Stimulated activated CD8-positive, alpha-beta memory T cell treated with anti-CD3 and anti-CD28 coated beads, Interleukin-7, amount 100 ng/mL, for 48 hours (primary cell): Measurements from ENCODE around the gene COG7.
"Not testable (repeated sequence)": the region's sequence is repeated elsewhere in the genome, so short reads cannot be mapped to it uniquely, and the experiment has no call there.

ENCODE experiments used
- DNase-seq, 2 donors: peaks; one replicate each; pipeline ENCODE4 v3.0.0-alpha.2; 2020; ENCODE audit warnings: low read depth in 1 of 2; ENCODE audit errors: extremely low read depth in 1 of 2

COG7 gene

GRCh38 chr16:23476289-23476688 lies 23.3 kb upstream of the COG7 start:
- no peak for DNase-seq

DNA sequence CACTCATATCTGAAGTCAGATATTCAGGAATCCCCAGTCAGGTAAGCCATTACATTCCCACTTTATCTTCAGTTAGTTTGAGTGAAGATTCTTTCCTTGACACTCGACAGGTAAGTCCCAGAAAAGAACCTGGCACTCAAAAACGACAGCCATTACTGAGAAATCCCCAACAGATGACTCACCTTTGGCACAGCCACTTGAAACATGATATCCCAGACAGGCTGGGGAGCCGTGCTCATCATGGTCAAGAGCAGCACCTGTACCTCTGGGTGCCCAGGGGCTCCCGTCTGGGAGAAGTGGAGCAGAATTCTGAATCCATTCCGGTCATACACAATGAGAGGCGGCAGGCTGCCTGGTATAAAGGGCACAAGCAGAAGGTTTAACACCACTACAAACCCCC lies 16.8 kb upstream of the COG7 start:
- DNase-seq, result no peak

GRCh38 chr16:23466162-23466885 lies 13.3 kb upstream of the COG7 start:
- no peak for DNase-seq

- no peak for DNase-seq
Measured at GRCh38 chr16:23465179-23465578, 12.2 kb upstream of the COG7 start.

DNA sequence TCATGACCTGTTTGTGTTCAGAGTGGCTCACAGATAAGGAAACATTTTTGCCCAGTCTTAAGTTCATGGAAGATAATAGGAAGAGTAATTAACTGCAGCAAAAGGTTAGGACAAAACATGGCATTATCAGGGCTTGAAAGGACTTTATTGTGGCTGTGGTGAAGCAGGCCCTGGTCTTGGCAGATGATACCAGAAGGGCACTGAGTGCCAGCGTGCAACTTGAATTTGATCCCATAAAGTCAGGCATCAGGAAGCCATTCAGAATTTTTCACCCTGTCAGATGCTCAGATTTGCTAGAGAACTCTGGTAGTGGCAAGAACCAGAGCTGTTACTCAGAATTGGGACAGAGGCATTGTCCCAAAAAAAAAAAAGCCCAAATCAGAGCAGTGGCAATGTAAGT lies 11.2 kb upstream of the COG7 start:
- DNase-seq, result no peak

GRCh38 chr16:23462994-23463393 lies 10.0 kb upstream of the COG7 start:
- not testable (repeated sequence) for DNase-seq

- no peak for DNase-seq
Measured at GRCh38 chr16:23453338-23454052, 506 bp upstream of the COG7 start.

- DNase-seq, result no peak
Measured at GRCh38 chr16:23452221-23452571, 793 bp downstream of the COG7 start.

GRCh38 chr16:23448392-23448791 lies 4.6 kb downstream of the COG7 start:
- no peak for DNase-seq

DNA sequence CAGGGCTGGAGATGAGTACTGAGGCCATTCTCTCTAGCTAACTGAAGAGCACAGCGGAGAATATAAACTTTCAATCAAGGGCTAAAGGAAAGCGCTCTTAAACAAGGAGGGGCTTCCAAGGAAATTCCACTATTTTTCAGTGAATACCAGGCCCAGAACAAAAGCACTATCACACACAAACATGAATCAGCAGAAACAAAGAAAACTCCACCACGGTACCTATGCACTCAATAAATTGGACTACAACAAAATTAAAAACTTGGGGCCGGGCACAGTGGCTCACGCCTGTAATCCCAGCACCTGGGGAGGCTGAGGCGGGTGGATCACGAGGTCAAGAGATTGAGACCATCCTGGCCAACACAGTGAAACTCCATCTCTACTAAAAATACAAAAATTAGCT lies 15.4 kb downstream of the COG7 start:
- not testable (repeated sequence) for DNase-seq

GRCh38 chr16:23436951-23437350 lies 16.0 kb downstream of the COG7 start:
- DNase-seq, result no peak

DNA sequence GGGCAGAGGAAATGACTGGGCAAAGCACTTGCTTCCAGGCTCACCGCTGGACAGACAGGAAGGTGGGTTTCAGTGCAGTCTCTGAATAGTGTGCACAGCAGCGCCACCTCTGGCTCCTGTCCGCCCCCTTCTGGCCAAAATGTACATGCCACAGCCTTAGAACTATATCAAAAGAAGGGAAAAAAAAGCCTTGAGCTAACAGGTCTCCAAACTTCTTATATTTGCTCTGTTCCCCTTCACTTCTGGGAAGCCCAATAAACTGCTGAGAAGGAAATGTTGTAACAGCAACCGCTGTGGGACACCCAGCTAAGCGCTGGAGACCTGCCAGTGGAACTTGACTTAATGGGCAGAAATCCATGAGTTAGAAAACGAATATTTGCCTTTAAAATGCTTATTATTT lies 17.5 kb downstream of the COG7 start:
- DNase-seq, result peak in 1 of 2 donors; percentile 43

- no peak for DNase-seq
Measured at GRCh38 chr16:23434380-23434779, 18.6 kb downstream of the COG7 start.

- DNase-seq, result no peak
Measured at GRCh38 chr16:23433261-23433920, 19.6 kb downstream of the COG7 start.

DNA sequence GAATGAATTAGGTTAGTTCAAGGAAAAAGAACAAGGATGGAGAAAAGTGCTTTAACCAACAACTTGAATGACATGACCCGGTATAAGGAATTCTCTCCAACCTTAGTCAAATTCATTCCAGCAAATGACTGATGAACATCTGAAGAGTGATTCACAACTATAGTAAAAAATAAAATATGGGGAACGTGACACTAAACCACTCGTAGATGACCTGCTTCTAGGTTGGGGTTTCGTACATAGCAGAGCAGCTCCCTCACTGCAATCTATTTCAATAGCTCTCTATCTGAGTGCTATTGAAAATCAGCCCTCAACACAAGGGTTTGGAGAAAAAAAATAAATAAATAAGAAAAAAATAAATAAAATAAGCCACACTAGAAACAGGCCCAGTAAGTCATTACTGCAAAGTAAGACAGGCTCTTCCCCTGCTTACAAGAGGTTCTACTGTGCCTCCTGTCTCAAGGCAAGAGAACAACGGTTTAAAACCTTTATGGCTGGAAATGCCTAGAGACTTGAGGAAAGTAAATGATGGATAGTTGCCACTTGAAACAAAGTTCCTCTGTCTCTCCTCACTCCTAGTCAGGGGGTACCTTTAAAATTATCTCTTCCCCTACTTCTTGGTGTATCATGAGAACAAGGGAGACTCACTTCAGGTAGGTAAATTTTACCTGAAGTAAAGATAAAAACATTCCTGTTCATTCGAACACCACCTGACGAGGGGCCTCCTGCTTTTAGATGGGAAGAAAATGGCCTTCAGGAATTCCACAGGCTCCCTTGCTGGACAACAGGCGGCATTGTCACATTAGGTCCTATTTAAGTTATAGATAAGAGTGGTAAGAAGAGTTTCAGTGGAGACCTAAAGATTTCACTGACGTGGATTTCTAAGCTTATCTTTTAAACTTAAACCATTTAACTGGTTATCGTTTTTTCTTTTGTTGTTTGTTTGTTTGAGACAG lies 20.5 kb downstream of the COG7 start:
- no peak for DNase-seq

- no peak for DNase-seq
Measured at GRCh38 chr16:23428351-23428750, 24.6 kb downstream of the COG7 start.

GRCh38 chr16:23424292-23424958 lies 28.6 kb downstream of the COG7 start:
- DNase-seq, result no peak

DNA sequence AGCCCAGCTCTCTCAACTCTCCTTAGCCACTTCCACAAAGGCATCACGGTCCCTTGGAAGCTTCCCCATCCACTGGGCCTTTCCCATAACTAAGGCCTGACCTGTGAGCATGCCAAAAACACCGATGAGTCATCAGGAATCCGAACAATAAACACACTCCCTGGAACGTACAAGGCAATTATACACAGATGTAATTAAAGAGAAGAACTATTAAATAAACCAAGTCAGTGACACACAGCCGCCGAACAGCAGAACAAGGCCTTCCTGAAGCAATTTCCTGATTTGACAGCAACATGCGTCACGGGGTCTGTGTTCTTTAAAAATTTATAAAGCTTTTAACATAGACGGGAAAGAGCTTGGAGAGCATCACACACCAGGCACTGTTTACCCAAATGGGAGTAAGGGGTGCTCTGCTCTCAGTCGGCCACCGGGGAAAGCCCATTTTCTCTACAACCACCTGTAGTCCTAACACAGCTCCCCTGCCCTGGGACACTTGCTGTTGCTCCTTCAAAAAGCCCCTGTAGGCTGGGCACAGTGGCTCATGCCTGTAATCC lies 29.4 kb downstream of the COG7 start:
- no peak for DNase-seq

- no peak for DNase-seq
Measured at GRCh38 chr16:23420011-23420410, 33.0 kb downstream of the COG7 start.

- DNase-seq, result no peak
Measured at GRCh38 chr16:23416816-23417215, 36.2 kb downstream of the COG7 start.
